HG03097 (cell line): Measurements from ENCODE around the gene RRN3.
"Not testable (repeated sequence)": the region's sequence is repeated elsewhere in the genome, so short reads cannot be mapped to it uniquely, and the experiment has no call there.

ENCODE experiments used
- ATAC-seq: cut with Tn5 transposase; IDR thresholded peaks from one replicate; pipeline ENCODE4 v1.9.1; 2021; ENCODE audit not compliant: unreplicated experiment, low FRiP score

RRN3 gene

DNA sequence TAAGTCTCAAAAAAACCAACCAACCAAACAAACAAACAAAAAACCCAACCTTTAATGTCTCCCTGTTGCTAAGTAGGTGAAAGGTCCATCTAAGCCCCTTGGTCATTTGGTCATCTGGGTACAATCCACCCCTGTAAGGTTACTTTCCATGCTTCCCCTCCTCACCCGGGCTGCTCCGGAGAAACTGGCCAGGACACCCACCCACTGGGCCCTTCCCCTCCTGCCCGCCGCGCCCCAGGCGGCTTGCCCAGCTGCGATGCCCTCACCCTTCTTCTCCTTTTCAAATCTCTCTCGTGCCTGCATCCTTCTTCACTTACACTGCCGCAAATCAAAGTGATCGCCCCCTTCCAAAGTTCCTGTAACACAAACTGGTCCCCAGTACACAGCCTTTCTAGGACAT, 40.2 kb downstream of the RRN3 start:
- no peak for ATAC-seq

DNA sequence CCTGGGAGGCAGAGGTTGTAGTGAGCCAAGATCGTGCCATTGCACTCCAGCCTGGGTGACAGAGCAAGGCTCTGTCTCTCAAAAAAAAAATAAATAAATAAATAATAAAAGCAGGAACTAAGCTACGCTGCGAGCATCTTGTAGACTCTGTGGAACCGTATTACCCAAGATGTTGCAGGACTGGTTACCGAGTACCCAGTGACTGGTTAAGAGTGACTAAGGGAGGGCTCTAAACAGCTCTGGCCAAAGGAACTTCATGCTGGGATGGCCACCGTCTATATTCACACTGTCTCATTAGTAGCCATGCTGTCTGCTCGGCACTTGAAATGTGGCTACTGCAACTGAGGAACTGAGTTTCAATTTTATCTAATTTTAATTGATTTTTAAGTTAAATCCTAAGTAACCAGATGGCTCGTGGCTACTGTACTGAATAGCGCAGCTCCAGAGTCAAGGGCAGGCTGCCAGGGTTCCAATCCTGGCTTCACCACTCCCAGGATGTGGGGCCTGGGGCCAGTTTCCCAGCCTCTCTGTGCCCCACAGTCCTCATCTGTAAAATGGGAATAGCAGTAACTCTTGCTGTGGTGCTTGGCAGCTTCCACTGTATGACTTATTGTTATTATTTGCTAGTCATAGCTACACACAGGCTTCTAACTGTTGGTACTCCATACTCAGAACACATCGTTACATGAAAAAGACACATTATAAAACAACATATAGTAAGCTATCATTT, 41.2 kb downstream of the RRN3 start:
- ATAC-seq, result no peak

DNA sequence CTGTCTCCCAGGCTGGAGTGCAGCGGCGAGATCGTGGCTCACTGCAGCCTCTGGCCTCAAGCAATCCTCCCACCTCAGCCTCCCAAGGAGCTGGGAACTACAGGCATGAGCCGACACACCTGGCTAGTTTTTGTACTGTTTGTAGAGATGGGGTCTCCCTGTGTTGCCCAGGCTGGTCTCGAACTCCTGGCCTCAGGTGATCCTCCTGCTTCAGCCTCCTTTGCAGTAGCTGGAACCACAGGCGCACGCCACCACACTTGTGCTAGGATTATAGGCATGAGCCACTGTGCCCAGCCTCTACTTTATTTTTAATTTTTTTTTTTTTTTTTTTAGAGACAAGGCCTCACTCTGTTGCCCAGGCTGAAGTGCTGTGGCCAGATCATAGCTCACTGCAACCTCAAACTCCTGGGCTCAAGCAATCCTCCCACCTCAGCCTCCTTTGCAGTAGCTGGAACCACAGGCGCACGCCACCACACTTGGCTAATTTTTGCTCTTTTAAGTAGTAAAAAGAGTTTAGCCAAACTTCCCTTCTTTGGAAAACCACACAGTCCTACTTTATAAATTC, 42.6 kb downstream of the RRN3 start:
- no peak for ATAC-seq

GRCh38 chr16:15050440-15050839, 43.6 kb downstream of the RRN3 start:
- ATAC-seq, result not testable (repeated sequence)

DNA sequence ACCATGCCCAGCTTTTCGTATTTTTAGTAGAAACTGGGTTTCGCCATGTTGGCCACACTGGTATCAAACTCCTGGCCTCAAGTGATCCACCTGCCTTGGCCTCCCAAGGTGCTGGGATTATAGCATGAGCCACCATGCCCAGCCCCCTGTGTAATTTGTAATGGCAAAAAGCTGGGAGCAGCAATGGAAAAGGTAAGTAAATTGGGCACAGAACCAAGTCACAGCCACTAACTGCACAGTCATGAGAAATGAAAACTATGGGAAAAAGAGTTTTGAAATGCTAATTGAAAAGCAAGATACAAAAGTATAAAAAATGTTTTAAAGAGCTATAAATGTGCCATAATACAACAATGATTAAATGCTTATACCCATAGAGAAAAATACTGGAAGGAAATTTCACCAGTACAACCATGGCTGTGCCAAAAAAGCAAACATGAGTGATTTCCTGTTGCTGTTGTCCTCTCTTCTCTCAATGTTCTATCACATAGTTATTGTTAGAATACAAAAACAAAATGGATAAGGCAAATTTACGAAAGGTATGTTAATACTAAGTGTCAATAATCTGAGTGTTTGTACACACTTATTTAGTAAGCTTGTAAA, 44.4 kb downstream of the RRN3 start:
- ATAC-seq, result no peak

DNA sequence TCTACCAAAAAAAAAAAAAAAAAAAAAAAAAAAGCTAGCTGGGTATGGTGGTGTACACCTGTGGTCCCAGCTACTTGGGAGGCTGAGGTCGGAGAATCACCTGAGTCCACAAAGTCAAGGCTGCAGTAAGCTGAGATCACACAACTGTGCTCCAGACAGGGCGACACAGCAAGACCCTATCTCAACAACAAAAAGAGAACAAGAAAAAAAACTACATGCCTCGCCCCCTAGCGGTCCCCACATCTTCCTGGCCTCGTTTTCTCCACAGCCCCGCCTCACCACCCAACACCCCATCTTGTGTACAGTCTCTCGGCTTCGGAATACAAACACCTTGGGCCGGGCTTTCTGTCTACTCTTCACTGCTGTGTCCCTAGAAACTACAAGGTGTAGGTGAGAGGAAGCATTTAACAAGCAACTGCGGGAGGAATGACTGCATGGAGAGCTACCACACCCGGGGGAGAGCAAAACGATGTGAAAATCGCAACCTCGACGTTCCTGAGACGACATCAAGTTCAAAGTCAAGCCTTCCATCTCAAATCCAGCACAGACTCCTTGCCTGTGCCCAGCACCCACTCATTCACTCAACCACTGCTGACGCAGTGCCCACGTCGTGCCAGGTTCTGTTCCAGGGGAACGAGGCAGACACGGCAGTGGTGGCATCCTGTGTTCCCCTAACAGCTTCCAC, 47.2 kb downstream of the RRN3 start:
- no peak for ATAC-seq

- ATAC-seq, result not testable (repeated sequence)
Observed at GRCh38 chr16:15045270-15045669, 48.8 kb downstream of the RRN3 start.

DNA sequence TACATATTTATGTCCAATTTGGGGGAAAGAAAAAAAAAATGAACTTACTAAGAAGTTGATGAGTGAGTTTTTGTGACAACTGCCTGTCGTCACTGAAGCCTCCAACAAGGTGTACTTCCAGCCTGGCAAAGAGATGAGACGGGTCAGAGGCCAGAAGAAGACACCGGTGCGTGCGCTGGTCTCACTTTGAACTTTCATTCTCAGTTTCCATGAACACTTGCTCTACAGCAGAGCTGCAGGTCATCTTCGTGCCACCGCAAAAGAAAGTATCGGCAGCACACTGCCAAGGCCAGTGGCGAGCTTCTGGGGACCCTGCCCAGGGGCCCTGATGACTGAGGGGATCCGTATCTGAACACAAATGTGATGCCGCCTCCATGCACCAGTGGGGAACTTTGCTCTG, 49.8 kb downstream of the RRN3 start:
- no peak for ATAC-seq

GRCh38 chr16:15043344-15043743, 50.7 kb downstream of the RRN3 start:
- ATAC-seq, result no peak

- ATAC-seq, result no peak
Observed at GRCh38 chr16:15041271-15042004, 52.6 kb downstream of the RRN3 start.

GRCh38 chr16:15038689-15039088, 55.4 kb downstream of the RRN3 start:
- ATAC-seq, result no peak

DNA sequence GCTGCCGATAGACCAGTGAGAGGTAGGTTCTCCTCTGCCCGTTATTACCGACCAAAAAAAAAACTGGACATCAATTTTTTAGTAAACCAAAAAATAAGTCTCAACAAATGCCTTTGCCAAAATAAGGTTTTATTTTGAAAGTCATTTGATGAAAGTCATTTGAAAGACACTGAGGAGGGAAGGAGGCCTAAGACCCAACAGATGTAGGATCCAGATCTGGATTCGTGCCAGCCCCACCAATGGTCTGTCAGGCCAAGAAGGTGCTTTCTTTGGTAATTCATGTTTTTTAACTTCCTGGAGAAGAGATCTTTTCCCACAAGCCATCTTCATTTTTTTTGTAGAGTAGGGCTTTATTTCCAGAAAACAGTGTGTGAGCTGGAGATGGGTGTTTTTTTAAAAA, 56.3 kb downstream of the RRN3 start:
- no peak for ATAC-seq

GRCh38 chr16:15037003-15037402, 57.1 kb downstream of the RRN3 start:
- ATAC-seq, result no peak

GRCh38 chr16:15035163-15035729, 58.8 kb downstream of the RRN3 start:
- no peak for ATAC-seq

DNA sequence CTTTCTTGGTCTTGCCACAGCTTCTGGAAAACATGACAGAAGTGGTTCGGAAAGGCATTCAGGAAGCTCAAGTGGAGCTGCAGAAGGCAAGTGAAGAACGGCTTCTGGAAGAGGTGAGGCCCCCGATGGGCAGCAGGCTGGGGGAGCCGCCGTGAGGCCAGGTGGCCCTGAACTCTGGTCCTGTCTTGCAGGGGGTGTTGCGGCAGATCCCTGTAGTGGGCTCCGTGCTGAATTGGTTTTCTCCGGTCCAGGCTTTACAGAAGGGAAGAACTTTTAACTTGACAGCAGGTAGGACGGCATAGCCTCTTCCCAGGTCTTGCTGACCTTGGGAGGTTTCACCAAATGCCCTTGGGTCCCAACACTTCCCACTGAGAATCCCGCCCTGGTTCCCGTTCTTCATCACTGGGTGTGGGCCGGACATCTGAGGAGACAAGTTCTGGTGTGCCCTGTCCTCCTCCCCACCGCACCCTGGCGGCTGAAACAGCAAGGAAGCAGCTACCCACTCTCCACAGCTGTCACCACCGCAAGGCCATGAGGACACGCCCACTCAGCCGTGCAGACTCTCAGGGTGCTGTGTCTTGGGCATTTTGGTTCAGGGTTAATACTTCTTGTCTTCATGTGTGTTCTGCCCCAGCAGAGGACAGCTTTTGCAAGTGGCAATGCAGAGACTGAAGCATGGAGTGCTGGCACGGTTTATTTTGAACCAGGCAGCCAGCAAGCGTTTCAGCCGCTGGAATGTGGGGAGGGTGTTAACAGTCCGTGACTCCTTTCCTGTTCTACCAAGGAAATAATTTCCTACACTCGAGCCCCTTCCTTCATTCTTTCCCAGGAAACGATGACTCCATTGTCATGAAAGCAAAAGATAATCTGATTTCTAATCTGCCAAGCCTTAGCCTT, 59.6 kb downstream of the RRN3 start:
- no peak for ATAC-seq

DNA sequence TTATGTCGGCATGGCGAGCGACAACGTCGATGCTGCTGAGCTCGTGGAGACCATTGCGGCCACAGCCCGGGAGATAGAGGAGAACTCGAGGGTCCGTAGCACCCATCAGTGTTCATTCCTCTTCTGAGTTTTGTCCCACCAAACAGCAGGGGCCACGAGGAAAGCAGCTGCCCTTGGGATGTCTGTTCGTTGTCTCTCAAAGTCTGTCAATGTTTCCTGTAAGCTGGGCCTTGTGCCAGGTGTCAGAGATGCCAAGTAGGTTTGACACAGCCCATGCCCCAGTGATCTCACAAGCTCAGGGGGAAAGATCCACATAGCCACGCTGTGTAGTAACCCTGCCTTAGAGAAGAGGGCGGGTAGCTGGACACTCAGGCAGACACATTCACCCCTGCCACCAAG, 60.8 kb downstream of the RRN3 start:
- ATAC-seq, result no peak

- no peak for ATAC-seq
Observed at GRCh38 chr16:15032547-15033308, 61.3 kb downstream of the RRN3 start.

DNA sequence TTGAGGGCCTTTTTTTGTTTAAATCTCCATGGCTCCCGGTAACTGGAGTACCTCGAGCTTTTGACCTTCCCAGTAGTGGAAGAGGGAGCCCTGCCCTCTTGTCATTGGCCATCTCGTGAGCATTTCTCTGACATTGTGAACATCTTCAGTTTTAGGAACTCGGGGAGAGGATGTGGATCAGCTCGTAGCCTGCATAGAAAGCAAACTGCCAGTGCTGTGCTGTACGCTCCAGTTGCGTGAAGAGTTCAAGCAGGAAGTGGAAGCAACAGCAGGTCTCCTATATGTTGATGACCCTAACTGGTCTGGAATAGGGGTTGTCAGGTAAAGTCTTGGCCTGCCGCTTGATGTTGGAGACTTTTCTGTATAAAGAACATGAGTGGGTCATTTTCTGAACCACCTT, 62.5 kb downstream of the RRN3 start:
- ATAC-seq, result no peak

- no peak for ATAC-seq
Observed at GRCh38 chr16:15031179-15031578, 62.9 kb downstream of the RRN3 start.
